Mesenchymal stem cell (in vitro differentiated cells and primary cell): Measurements from ENCODE around the gene USE1.

Experiments used
- DNase-seq: peaks from one replicate; pipeline ENCODE4 v3.0.0-alpha.2; 2013
- H2AFZ ChIP-seq: one replicate; pipeline ENCODE4 v1.6.1; 2013; ENCODE audit warnings: low read depth, mild to moderate bottlenecking, control low read depth, inconsistent platforms, low read length, moderate library complexity
- H2AK5ac ChIP-seq: 2 replicates; pipeline ENCODE4 v1.6.1; 2013; ENCODE audit warnings: low read length, moderate library complexity, mild to moderate bottlenecking, inconsistent platforms; ENCODE audit not compliant: severe bottlenecking
- H2BK120ac ChIP-seq: one replicate; pipeline ENCODE4 v1.6.1; 2013; ENCODE audit warnings: low read depth, mild to moderate bottlenecking, inconsistent platforms, low read length, moderate library complexity
- H2BK12ac ChIP-seq, 2 experiments: one replicate each; pipeline ENCODE4 v1.6.1; 2013; ENCODE audit warnings: inconsistent platforms in 2 of 2, low read length in 2 of 2, mild to moderate bottlenecking in 2 of 2, moderate library complexity in 2 of 2, control low read depth in 1 of 2
- H2BK15ac ChIP-seq: one replicate; pipeline ENCODE4 v1.6.1; 2013; ENCODE audit warnings: mild to moderate bottlenecking, low read depth, inconsistent platforms; ENCODE audit not compliant: poor library complexity, severe bottlenecking
- H2BK5ac ChIP-seq: 2 replicates; pipeline ENCODE4 v1.6.1; 2013; ENCODE audit warnings: low read depth, mild to moderate bottlenecking, low read length, control low read depth, inconsistent platforms; ENCODE audit not compliant: poor library complexity, severe bottlenecking
- H3K14ac ChIP-seq, 2 experiments: one replicate each; pipeline ENCODE4 v1.6.1; 2013; ENCODE audit warnings: inconsistent platforms in 2 of 2, low read length in 2 of 2, control low read depth in 1 of 2, mild to moderate bottlenecking in 1 of 2, moderate library complexity in 1 of 2
- H3K18ac ChIP-seq, 2 experiments: one replicate each; pipeline ENCODE4 v1.6.1; 2013; ENCODE audit warnings: inconsistent platforms in 2 of 2, low read length in 2 of 2, control low read depth in 1 of 2, low read depth in 1 of 2, mild to moderate bottlenecking in 1 of 2
- H3K23ac ChIP-seq, 2 experiments: one replicate each; pipeline ENCODE4 v1.6.1; 2013; ENCODE audit warnings: inconsistent platforms in 2 of 2, low read length in 2 of 2, mild to moderate bottlenecking in 2 of 2, moderate library complexity in 2 of 2, control low read depth in 1 of 2
- H3K27ac ChIP-seq: 2 replicates; pipeline ENCODE4 v1.5.1; 2013; ENCODE audit warnings: mild to moderate bottlenecking, moderate library complexity, low read length, control low read depth, inconsistent platforms; ENCODE audit not compliant: poor library complexity, severe bottlenecking
- H3K27me3 ChIP-seq, 2 experiments: 2 replicates each; pipeline versions ENCODE4 v1.6.1 to v1.7.0; 2013; ENCODE audit warnings: low read length in 2 of 2, mild to moderate bottlenecking in 2 of 2, moderate library complexity in 2 of 2, control low read depth in 1 of 2, inconsistent platforms in 1 of 2; ENCODE audit not compliant: control insufficient read depth in 1 of 2, insufficient read depth in 1 of 2
- H3K36me3 ChIP-seq, 2 experiments: 2 replicates each; pipeline versions ENCODE4 v1.6.1 to v1.7.0; 2013; ENCODE audit warnings: low read length in 2 of 2, control low read depth in 1 of 2, inconsistent platforms in 1 of 2, low read depth in 1 of 2, mild to moderate bottlenecking in 1 of 2; ENCODE audit not compliant: insufficient read depth in 2 of 2, control insufficient read depth in 1 of 2
- H3K4ac ChIP-seq, 2 experiments: one replicate each; pipeline ENCODE4 v1.6.1; 2013; ENCODE audit warnings: inconsistent platforms in 2 of 2, low read length in 2 of 2, mild to moderate bottlenecking in 2 of 2, moderate library complexity in 2 of 2, control low read depth in 1 of 2, low read depth in 1 of 2
- H3K4me1 ChIP-seq: 2 replicates; pipeline ENCODE4 v1.6.1; 2013; ENCODE audit warnings: low read depth, low read length, control low read depth; ENCODE audit not compliant: control insufficient read depth, insufficient read depth
- H3K4me2 ChIP-seq: 2 replicates; pipeline ENCODE4 v1.6.1; 2013; ENCODE audit warnings: low read length, mild to moderate bottlenecking, inconsistent platforms; ENCODE audit not compliant: poor library complexity, severe bottlenecking
- H3K4me3 ChIP-seq, 2 experiments: 2 replicates each; pipeline versions ENCODE4 v1.5.1 to v1.7.0; 2013; ENCODE audit warnings: low read length in 2 of 2, mild to moderate bottlenecking in 2 of 2, control low read depth in 1 of 2, low read depth in 1 of 2; ENCODE audit not compliant: insufficient read depth in 1 of 2
- H3K79me1 ChIP-seq: replicated peaks from 2 replicates; pipeline ENCODE4 v1.6.1; 2013; ENCODE audit warnings: mild to moderate bottlenecking, control low read depth, low read length, inconsistent platforms; ENCODE audit not compliant: poor library complexity, severe bottlenecking
- H3K9ac ChIP-seq: 2 replicates; pipeline ENCODE4 v1.7.0; 2013; ENCODE audit warnings: mild to moderate bottlenecking, low read length, moderate library complexity
- H3K9me3 ChIP-seq: 2 replicates; pipeline ENCODE4 v1.7.0; 2013; ENCODE audit warnings: mild to moderate bottlenecking, low read length; ENCODE audit not compliant: control insufficient read depth
- H4K8ac ChIP-seq: one replicate; pipeline ENCODE4 v1.6.1; 2013; ENCODE audit warnings: inconsistent platforms, mild to moderate bottlenecking, low read length, moderate library complexity
- H4K91ac ChIP-seq: one replicate; pipeline ENCODE4 v1.6.1; 2013; ENCODE audit warnings: mild to moderate bottlenecking, low read length, inconsistent platforms
- WGBS: methylation state at CpG from one replicate; pipeline ENCODE4 v1.1.7; 2013; ENCODE audit warnings: mixed read lengths; 5-methylcytosine and 5-hydroxymethylcytosine counted together

USE1 gene

DNA sequence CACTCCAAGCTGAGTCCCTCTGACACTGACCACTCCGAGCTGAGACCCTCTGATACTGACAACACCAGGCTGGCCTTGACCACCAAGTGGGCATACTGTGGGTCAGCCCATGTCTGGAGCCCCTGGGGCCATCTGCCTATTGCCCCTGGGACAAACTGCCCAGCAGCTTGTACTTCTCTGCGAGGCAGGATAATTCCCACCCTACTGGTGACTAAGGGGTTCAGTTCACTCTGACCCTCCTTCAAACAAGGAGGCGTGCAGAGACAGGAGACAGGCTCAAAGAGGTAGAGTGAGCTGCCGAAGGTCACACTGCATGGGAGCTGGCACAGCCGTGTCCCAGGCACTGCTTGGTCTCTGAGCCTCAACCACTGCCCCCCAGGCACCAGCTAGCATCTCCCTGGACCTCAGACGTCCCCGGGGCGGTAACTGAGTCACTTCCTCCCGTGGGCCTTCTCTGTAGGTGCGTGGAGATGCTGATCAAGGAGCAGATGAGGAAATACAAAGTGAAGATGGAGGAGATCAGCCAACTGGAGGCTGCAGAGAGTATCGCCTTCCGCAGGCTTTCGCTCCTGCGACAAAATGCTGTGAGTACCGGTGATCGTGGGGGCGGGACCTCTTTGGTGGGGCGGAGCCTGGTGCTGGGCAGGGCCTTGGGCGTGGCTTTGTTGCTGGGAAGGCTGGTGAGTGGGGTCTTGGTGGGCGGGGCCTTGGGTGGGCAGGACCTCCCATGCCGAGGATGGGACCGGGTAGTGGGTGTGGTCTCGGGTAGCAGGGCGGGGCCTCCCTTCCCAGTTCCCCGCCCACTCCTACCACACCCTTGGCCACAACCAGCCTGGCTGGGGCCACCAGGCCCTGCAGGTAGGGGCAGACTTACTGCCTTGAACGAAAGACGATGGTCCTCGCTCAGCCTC lies 5.8 kb upstream of the USE1 start:
- H3K14ac ChIP-seq = no peak overlapping the region
- H3K18ac ChIP-seq = no peak overlapping the region
- no peaks in the 10 kb centered on the region for H3K9me3 ChIP-seq
- no peak overlapping the region for H3K4me3 ChIP-seq
- H2BK5ac ChIP-seq = no peak overlapping the region
- no peak overlapping the region for H3K27ac ChIP-seq
- no peak overlapping the region for H2AK5ac ChIP-seq
- H3K4me2 ChIP-seq = no peak overlapping the region
- peaks cover 8% of the 10 kb centered on the region for H3K4me1 ChIP-seq
- no peak overlapping the region for H3K9ac ChIP-seq
- peaks cover 11% of the 10 kb centered on the region for H3K79me1 ChIP-seq
- no peak overlapping the region for H2BK15ac ChIP-seq
- WGBS = 76% methylated on average over 22 of the region's 28 CpGs
- H3K4ac ChIP-seq = no peak overlapping the region
- no peak overlapping the region for H3K23ac ChIP-seq
- H4K91ac ChIP-seq = peak overlapping the region; percentile 56
- peak overlapping the region; percentile 24 for H2BK120ac ChIP-seq
- no peak overlapping the region for H2BK12ac ChIP-seq
- no peak overlapping the region for H2AFZ ChIP-seq
- H4K8ac ChIP-seq = peak overlapping the region; percentile 35
- no peaks in the 10 kb centered on the region for H3K27me3 ChIP-seq
- peaks cover 76 to 83% of the 10 kb centered on the region in 2 experiments for H3K36me3 ChIP-seq
- DNase-seq = peak; percentile 30

DNA sequence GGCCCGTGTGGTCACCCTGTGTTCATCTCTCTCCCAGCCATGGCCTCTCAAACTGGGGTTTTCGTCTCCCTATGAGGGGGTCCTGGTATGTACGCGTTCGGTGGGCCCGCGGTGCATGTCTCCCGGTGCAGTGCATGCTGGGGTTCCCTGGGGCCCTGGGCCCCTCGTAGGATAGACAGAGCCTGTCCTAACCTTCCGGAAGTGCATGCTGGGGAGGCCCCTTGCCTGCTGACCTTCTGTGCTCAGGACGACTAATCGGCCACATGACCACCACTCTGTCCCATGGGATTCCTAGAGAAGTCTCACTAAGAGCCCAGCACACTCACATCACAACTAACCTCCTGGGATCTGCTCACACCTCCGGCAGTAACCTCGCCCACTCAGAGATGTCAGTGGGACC lies 4.9 kb upstream of the USE1 start:
- Histone ChIP-seq H3K36me3 (peaks cover 69 to 74% of the 10 kb centered on the region in 2 experiments), H3K14ac (no peak overlapping the region), H3K27ac (no peak overlapping the region), H3K23ac (no peak overlapping the region), H4K8ac (no peak overlapping the region), H2BK15ac (no peak overlapping the region), H3K18ac (no peak overlapping the region), H3K4me3 (no peak overlapping the region), H3K4ac (no peak overlapping the region), H3K4me1 (peaks cover 13% of the 10 kb centered on the region), H2BK12ac (no peak overlapping the region), H3K9ac (peak overlapping the region; percentile 36), H3K4me2 (no peak overlapping the region), H2BK120ac (no peak overlapping the region), H4K91ac (peak overlapping the region; percentile 12), H3K9me3 (no peaks in the 10 kb centered on the region), H3K79me1 (peaks cover 16% of the 10 kb centered on the region), H2BK5ac (no peak overlapping the region), H2AFZ (no peak overlapping the region), H2AK5ac (no peak overlapping the region), H3K27me3 (no peaks in the 10 kb centered on the region)
- DNase-seq = peak; percentile 40
- 90% methylated on average over 13 of the region's 14 CpGs for WGBS

GRCh38 chr19:17211547-17212446 lies 3.4 kb upstream of the USE1 start:
- Histone ChIP-seq H3K18ac (no peak overlapping the region), H3K23ac (no peak overlapping the region), H4K8ac (no peak overlapping the region), H3K14ac (no peak overlapping the region), H3K4me3 (no peak overlapping the region), H2BK12ac (no peak overlapping the region), H3K9me3 (no peaks in the 10 kb centered on the region), H2AFZ (no peak overlapping the region), H2AK5ac (no peak overlapping the region), H3K4me2 (no peak overlapping the region), H4K91ac (no peak overlapping the region), H3K36me3 (peaks cover 61 to 62% of the 10 kb centered on the region in 2 experiments), H3K9ac (no peak overlapping the region), H3K79me1 (peaks cover 19% of the 10 kb centered on the region), H2BK5ac (no peak overlapping the region), H3K4me1 (peaks cover 20% of the 10 kb centered on the region), H3K27ac (no peak overlapping the region), H2BK120ac (no peak overlapping the region), H2BK15ac (no peak overlapping the region), H3K27me3 (no peaks in the 10 kb centered on the region), H3K4ac (no peak overlapping the region)
- no peak for DNase-seq
- 95% methylated on average over 57 of the region's 58 CpGs for WGBS

GRCh38 chr19:17213334-17213733 lies 1.8 kb upstream of the USE1 start:
- WGBS = 97% methylated on average over 5 of the region's 5 CpGs
- H3K27me3 ChIP-seq = no peaks in the 10 kb centered on the region
- H2BK12ac ChIP-seq = no peak overlapping the region

More at GRCh38 chr19:17213334-17213733, 1.8 kb upstream of the USE1 start:
- H3K4me1 ChIP-seq = peaks cover 20% of the 10 kb centered on the region
- H3K14ac ChIP-seq = no peak overlapping the region
- no peak overlapping the region for H2BK120ac ChIP-seq
- no peak overlapping the region for H3K4ac ChIP-seq
- no peak overlapping the region for H2BK15ac ChIP-seq
- H2BK5ac ChIP-seq = no peak overlapping the region
- H4K8ac ChIP-seq = no peak overlapping the region
- H3K9ac ChIP-seq = no peak overlapping the region
- H3K79me1 ChIP-seq = peaks cover 17% of the 10 kb centered on the region
- no peak for DNase-seq
- no peak overlapping the region for H3K18ac ChIP-seq
- H3K36me3 ChIP-seq = peaks cover 70 to 71% of the 10 kb centered on the region in 2 experiments
- H3K9me3 ChIP-seq = no peaks in the 10 kb centered on the region
- H2AK5ac ChIP-seq = no peak overlapping the region
- H3K4me2 ChIP-seq = no peak overlapping the region
- H3K4me3 ChIP-seq = no peak overlapping the region
- no peak overlapping the region for H4K91ac ChIP-seq
- H2AFZ ChIP-seq = no peak overlapping the region
- no peak overlapping the region for H3K23ac ChIP-seq
- H3K27ac ChIP-seq = no peak overlapping the region
